ENCODE data around the gene HIPK3. TPM values are rescaled to one million over a fixed set of nuclear protein-coding genes. Genes with fewer than 3 reads are reported as not detected.

HIPK3 gene
- polyA plus RNA-seq, 1 donor from 2014 or later: 25.5 TPM

DNA sequence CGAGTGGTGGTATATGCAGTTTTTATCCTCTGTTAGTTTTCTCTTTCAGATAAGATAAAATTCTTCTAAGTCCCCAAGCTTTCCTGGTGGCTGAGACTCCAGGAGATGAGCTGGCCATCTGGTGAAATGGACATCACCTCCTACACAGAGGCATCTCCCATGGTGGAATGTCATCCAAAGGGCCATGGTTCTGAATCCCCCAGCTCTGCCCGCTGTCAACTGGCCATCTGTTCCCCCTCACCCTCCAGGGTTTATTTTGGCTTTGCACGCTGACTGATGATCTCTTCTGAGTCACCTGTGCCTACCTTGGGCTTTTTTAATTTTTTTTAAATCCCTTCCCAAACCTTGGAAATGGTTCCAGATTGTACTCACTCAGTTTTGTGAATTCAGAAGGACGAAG, 142.2 kb downstream of the HIPK3 start:
- no peak overlapping the region for H3K4me2 ChIP-seq (ENCODE audit: low read length)
- H3K4me3 ChIP-seq (ENCODE audit: low read length): no peak overlapping the region
- no peaks in the 10 kb centered on the region for H3K79me2 ChIP-seq (replicated peaks; ENCODE audit: insufficient read depth, low read length)
- H3K27me3 ChIP-seq (ENCODE audit: insufficient read depth, low read depth, low read length): no peaks in the 10 kb centered on the region
- H3F3A ChIP-seq (ENCODE audit: insufficient read depth, low read length, poor library complexity, severe bottlenecking): no peaks in the 10 kb centered on the region
- H3K9ac ChIP-seq (ENCODE audit: low read length): no peak overlapping the region
- H3K36me3 ChIP-seq (ENCODE audit: insufficient read depth, low read length): no peaks in the 10 kb centered on the region
- H3K9me2 ChIP-seq (ENCODE audit: insufficient read depth, low read length): no peaks in the 10 kb centered on the region
- no peaks in the 10 kb centered on the region for H4K20me1 ChIP-seq (ENCODE audit: insufficient read depth)
- no peaks in the 10 kb centered on the region for H3K9me3 ChIP-seq (ENCODE audit: low read length)
- H2AFZ ChIP-seq (ENCODE audit: low read depth, low read length): no peak overlapping the region
- no peak overlapping the region for H3K27ac ChIP-seq (ENCODE audit: low read length)
- TF ChIP-seq EP300 (conservative IDR thresholded peaks at IDR 0.05; ENCODE audit: poor library complexity, severe bottlenecking): no peak
- TF ChIP-seq, protein P1, sequence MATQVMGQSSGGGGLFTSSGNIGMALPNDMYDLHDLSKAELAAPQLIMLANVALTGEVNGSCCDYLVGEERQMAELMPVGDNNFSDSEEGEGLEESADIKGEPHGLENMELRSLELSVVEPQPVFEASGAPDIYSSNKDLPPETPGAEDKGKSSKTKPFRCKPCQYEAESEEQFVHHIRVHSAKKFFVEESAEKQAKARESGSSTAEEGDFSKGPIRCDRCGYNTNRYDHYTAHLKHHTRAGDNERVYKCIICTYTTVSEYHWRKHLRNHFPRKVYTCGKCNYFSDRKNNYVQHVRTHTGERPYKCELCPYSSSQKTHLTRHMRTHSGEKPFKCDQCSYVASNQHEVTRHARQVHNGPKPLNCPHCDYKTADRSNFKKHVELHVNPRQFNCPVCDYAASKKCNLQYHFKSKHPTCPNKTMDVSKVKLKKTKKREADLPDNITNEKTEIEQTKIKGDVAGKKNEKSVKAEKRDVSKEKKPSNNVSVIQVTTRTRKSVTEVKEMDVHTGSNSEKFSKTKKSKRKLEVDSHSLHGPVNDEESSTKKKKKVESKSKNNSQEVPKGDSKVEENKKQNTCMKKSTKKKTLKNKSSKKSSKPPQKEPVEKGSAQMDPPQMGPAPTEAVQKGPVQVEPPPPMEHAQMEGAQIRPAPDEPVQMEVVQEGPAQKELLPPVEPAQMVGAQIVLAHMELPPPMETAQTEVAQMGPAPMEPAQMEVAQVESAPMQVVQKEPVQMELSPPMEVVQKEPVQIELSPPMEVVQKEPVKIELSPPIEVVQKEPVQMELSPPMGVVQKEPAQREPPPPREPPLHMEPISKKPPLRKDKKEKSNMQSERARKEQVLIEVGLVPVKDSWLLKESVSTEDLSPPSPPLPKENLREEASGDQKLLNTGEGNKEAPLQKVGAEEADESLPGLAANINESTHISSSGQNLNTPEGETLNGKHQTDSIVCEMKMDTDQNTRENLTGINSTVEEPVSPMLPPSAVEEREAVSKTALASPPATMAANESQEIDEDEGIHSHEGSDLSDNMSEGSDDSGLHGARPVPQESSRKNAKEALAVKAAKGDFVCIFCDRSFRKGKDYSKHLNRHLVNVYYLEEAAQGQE (IDR thresholded peaks at IDR 0.05; ENCODE audit: borderline replicate concordance): no peak
- TF ChIP-seq MXI1 (conservative IDR thresholded peaks at IDR 0.05; ENCODE audit: poor library complexity, severe bottlenecking): no peak
- TF ChIP-seq SMC3 (conservative IDR thresholded peaks at IDR 0.05; ENCODE audit: poor library complexity): no peak
- no peak for TF ChIP-seq POLR2AphosphoS5 (IDR thresholded peaks at IDR 0.05)
- TF ChIP-seq RAD21 (conservative IDR thresholded peaks at IDR 0.05): no peak
- TF ChIP-seq, protein P2, sequence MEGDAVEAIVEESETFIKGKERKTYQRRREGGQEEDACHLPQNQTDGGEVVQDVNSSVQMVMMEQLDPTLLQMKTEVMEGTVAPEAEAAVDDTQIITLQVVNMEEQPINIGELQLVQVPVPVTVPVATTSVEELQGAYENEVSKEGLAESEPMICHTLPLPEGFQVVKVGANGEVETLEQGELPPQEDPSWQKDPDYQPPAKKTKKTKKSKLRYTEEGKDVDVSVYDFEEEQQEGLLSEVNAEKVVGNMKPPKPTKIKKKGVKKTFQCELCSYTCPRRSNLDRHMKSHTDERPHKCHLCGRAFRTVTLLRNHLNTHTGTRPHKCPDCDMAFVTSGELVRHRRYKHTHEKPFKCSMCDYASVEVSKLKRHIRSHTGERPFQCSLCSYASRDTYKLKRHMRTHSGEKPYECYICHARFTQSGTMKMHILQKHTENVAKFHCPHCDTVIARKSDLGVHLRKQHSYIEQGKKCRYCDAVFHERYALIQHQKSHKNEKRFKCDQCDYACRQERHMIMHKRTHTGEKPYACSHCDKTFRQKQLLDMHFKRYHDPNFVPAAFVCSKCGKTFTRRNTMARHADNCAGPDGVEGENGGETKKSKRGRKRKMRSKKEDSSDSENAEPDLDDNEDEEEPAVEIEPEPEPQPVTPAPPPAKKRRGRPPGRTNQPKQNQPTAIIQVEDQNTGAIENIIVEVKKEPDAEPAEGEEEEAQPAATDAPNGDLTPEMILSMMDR (IDR thresholded peaks at IDR 0.05; ENCODE audit: poor library complexity, severe bottlenecking): no peak
- no peak for TF ChIP-seq EZH2 (IDR thresholded peaks at IDR 0.05; ENCODE audit: borderline replicate concordance, insufficient read depth, low read length, poor library complexity, severe bottlenecking)

DNA sequence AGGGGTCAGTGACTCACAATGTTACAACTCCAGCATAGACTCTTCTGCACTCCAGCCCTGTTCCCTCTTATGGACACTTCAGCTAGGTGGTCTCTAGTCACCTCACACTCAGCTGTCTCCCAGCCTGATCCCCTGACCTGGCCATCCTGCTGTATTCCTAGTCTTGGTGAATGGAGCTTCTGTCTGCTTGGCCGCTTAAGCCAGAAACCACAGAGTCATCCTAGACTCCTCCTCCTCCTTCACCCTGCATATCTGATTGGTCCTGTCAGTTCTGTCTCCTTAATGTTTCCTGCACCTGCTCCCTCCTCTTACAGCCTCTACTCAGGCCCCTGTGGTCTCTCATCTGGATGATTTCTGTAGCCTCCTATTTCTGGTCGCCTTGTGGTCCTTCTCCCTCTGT, 144.9 kb downstream of the HIPK3 start:
- Histone ChIP-seq H3K79me2 (replicated peaks; ENCODE audit: insufficient read depth, low read length) (no peaks in the 10 kb centered on the region), H3K27ac (ENCODE audit: low read length) (no peak overlapping the region), H3K9ac (ENCODE audit: low read length) (no peak overlapping the region)

More for the DNA sequence above, 144.9 kb downstream of the HIPK3 start:
- no peaks in the 10 kb centered on the region for H3K27me3 ChIP-seq (ENCODE audit: insufficient read depth, low read depth, low read length)
- H3K36me3 ChIP-seq (ENCODE audit: insufficient read depth, low read length): no peaks in the 10 kb centered on the region
- no peaks in the 10 kb centered on the region for H3K9me2 ChIP-seq (ENCODE audit: insufficient read depth, low read length)
- TF ChIP-seq TAF1 (IDR thresholded peaks at IDR 0.05; ENCODE audit: low read depth) (no peak), EZH2 (IDR thresholded peaks at IDR 0.05; ENCODE audit: borderline replicate concordance, insufficient read depth, low read length, poor library complexity, severe bottlenecking) (no peak), SMC3 (conservative IDR thresholded peaks at IDR 0.05; ENCODE audit: poor library complexity) (no peak), EP300 (conservative IDR thresholded peaks at IDR 0.05; ENCODE audit: poor library complexity, severe bottlenecking) (no peak)
- TF ChIP-seq, protein P1 (IDR thresholded peaks at IDR 0.05; ENCODE audit: borderline replicate concordance): no peak
- TF ChIP-seq, protein P2 (IDR thresholded peaks at IDR 0.05; ENCODE audit: poor library complexity, severe bottlenecking): no peak
- no peak overlapping the region for H3K4me2 ChIP-seq (ENCODE audit: low read length)
- no peaks in the 10 kb centered on the region for H4K20me1 ChIP-seq (ENCODE audit: insufficient read depth)
- H2AFZ ChIP-seq (ENCODE audit: low read depth, low read length): no peak overlapping the region
- H3K9me3 ChIP-seq (ENCODE audit: low read length): no peaks in the 10 kb centered on the region
- H3F3A ChIP-seq (ENCODE audit: insufficient read depth, low read length, poor library complexity, severe bottlenecking): no peaks in the 10 kb centered on the region
- no peak overlapping the region for H3K4me3 ChIP-seq (ENCODE audit: low read length)

Measured in neural cell (in vitro differentiated cells).